ENCODE measurements around the gene BCAT1. TPM values are rescaled to one million over a fixed set of nuclear protein-coding genes. Genes with fewer than 3 reads are reported as not detected.

Gene BCAT1
- total and polyA plus RNA-seq, 2 experiments from 2014 or later = 53.6 to 181 TPM

- Mint-ChIP-seq H3K4me1 (no peaks in the 10 kb centered on the region), H3K36me3 (ENCODE audit: low read depth) (peaks cover 8% of the 10 kb centered on the region), H3K9me3 (peaks cover 9% of the 10 kb centered on the region), H3K4me3 (no peak overlapping the region), H3K27me3 (ENCODE audit: insufficient read depth, low read depth, poor library complexity) (no peaks in the 10 kb centered on the region), H3K27ac (no peak overlapping the region)
- no peaks in the 10 kb centered on the region for H3K9me2 ChIP-seq (ENCODE audit: insufficient read depth)
- H3K27me3 ChIP-seq (ENCODE audit: insufficient read depth) = no peaks in the 10 kb centered on the region
- H3K79me2 ChIP-seq (replicated peaks; ENCODE audit: insufficient read depth) = no peaks in the 10 kb centered on the region
- ATAC-seq = no peak
- H3K27ac ChIP-seq (ENCODE audit: low read depth) = no peak overlapping the region
- no peaks in the 10 kb centered on the region for H3F3A ChIP-seq (replicated peaks; ENCODE audit: low read depth)
- H4K20me1 ChIP-seq (replicated peaks; ENCODE audit: insufficient read depth) = no peaks in the 10 kb centered on the region
- no peaks in the 10 kb centered on the region for H3K36me3 ChIP-seq (ENCODE audit: insufficient read depth)
- TF ChIP-seq ETS1 (IDR thresholded peaks at IDR 0.05) = no peak
- TF ChIP-seq NANOG (IDR thresholded peaks at IDR 0.05; ENCODE audit: borderline replicate concordance) = no peak
- no peak for TF ChIP-seq STAT1 (IDR thresholded peaks at IDR 0.05; ENCODE audit: unreplicated experiment)
- no peak for TF ChIP-seq ZNF331 (CRISPR knock-in tag; IDR thresholded peaks at IDR 0.05; ENCODE audit: low read depth)
- no peak for TF ChIP-seq ZNF114 (CRISPR knock-in tag; IDR thresholded peaks at IDR 0.05)
- no peak for TF ChIP-seq CTCF (conservative IDR thresholded peaks at IDR 0.05; ENCODE audit: low read depth in 2 of 2)
- no peak for TF ChIP-seq EZH2 (IDR thresholded peaks at IDR 0.05; ENCODE audit: low read depth, unreplicated experiment)
- no peak for TF ChIP-seq EZH2phosphoT487 (IDR thresholded peaks at IDR 0.05; ENCODE audit: unreplicated experiment)
- no peak for TF ChIP-seq ZNF462 (CRISPR knock-in tag; IDR thresholded peaks at IDR 0.05)
- TF ChIP-seq CREB1 (CRISPR knock-in tag; IDR thresholded peaks at IDR 0.05; ENCODE audit: low read depth) = no peak
- TF ChIP-seq POLR2AphosphoS5 (IDR thresholded peaks at IDR 0.05; ENCODE audit: low read depth) = no peak
- TF ChIP-seq REST (IDR thresholded peaks at IDR 0.05; ENCODE audit: unreplicated experiment) = no peak
- H3K4me2 ChIP-seq = no peak overlapping the region
- H2AFZ ChIP-seq = no peak overlapping the region
- DNase-seq (ENCODE audit: low spot score) = no peak
- H3K4me1 ChIP-seq (ENCODE audit: insufficient read depth) = no peaks in the 10 kb centered on the region
- no peak overlapping the region for H3K4me3 ChIP-seq
These were observed 151.0 kb downstream of the BCAT1 start for GRCh38 chr12:24797901-24798300.
